OCI-LY1 (cell line): ENCODE measurements around the gene MICB.

ENCODE experiments used
- H2AFZ ChIP-seq: fragments of 200-600 bp; sonication (generic), shearing (Covaris generic); 2 replicates; pipeline ENCODE4 v1.6.0; 2014; ENCODE audit warnings: antibody characterized with exemption, mild to moderate bottlenecking, low read length
- H3F3A ChIP-seq: fragments of 200-600 bp; sonication (generic), shearing (Covaris generic); 2 replicates; pipeline ENCODE4 v1.6.0; 2014; ENCODE audit warnings: mild to moderate bottlenecking, antibody characterized with exemption, low read length, moderate library complexity; ENCODE audit not compliant: insufficient read depth
- H3K27ac ChIP-seq: fragments of 200-600 bp; sonication (generic); 2 replicates; pipeline ENCODE4 v1.5.1; 2014; ENCODE audit warnings: low read length, mixed run types, mild to moderate bottlenecking, low read depth; ENCODE audit not compliant: poor library complexity, severe bottlenecking
- H3K27me3 ChIP-seq: fragments of 200-600 bp; sonication (generic); 2 replicates; pipeline ENCODE4 v1.6.0; 2014; ENCODE audit warnings: antibody characterized with exemption, mild to moderate bottlenecking, low read length, moderate library complexity; ENCODE audit not compliant: insufficient read depth
- H3K36me3 ChIP-seq: fragments of 200-600 bp; sonication (generic); 2 replicates; pipeline ENCODE4 v1.6.1; 2014; ENCODE audit warnings: mild to moderate bottlenecking, antibody characterized with exemption, low read length, moderate library complexity, mixed read lengths; ENCODE audit not compliant: insufficient read depth
- H3K4me1 ChIP-seq: fragments of 200-600 bp; sonication (generic); 2 replicates; pipeline ENCODE4 v1.5.1; 2014; ENCODE audit warnings: mild to moderate bottlenecking, low read length, moderate library complexity; ENCODE audit not compliant: insufficient read depth, severe bottlenecking
- H3K4me2 ChIP-seq: fragments of 200-600 bp; sonication (generic), shearing (Covaris generic); 2 replicates; pipeline ENCODE4 v1.6.1; 2014; ENCODE audit warnings: low read length
- H3K4me3 ChIP-seq: fragments of 200-600 bp; sonication (generic); 2 replicates; pipeline ENCODE4 v1.5.1; 2014; ENCODE audit warnings: low read length, low read depth, mild to moderate bottlenecking, mixed read lengths; ENCODE audit not compliant: poor library complexity, severe bottlenecking
- H3K79me2 ChIP-seq: fragments of 200-600 bp; shearing (Covaris generic); 2 replicates; pipeline ENCODE4 v1.6.1; 2016; ENCODE audit warnings: mixed run types, low read length, mixed read lengths; ENCODE audit not compliant: insufficient read depth
- H3K9ac ChIP-seq: fragments of 200-600 bp; sonication (generic), shearing (Covaris generic); 2 replicates; pipeline ENCODE4 v1.6.1; 2014; ENCODE audit warnings: mild to moderate bottlenecking, low read length, mixed read lengths
- H3K9me2 ChIP-seq: fragments of 200-600 bp; sonication (generic), shearing (Covaris generic); 2 replicates; pipeline ENCODE4 v1.6.1; 2014; ENCODE audit warnings: low read depth, mild to moderate bottlenecking, low read length, mixed read lengths
- H3K9me3 ChIP-seq: fragments of 200-600 bp; shearing (Covaris generic); 2 replicates; pipeline ENCODE4 v1.6.1; 2014; ENCODE audit warnings: low read length, mixed read lengths
- H4K20me1 ChIP-seq: fragments of 200-600 bp; sonication (generic), shearing (Covaris generic); 2 replicates; pipeline ENCODE4 v1.6.0; 2016; ENCODE audit warnings: mild to moderate bottlenecking, low read length; ENCODE audit not compliant: insufficient read depth
- CTCF ChIP-seq: fragments of 200-600 bp; sonication (generic), shearing (Covaris generic); IDR thresholded peaks from 2 replicates; pipeline ENCODE4 v1.5.1; 2017; ENCODE audit warnings: mild to moderate bottlenecking, antibody characterized with exemption, low read length, moderate library complexity, mixed read lengths
- EZH2 ChIP-seq: fragments of 200-600 bp; sonication (generic), shearing (Covaris generic); IDR thresholded peaks from 2 replicates; pipeline ENCODE4 v1.8.0; 2017; ENCODE audit warnings: borderline replicate concordance, mixed run types, mild to moderate bottlenecking, antibody characterized with exemption, low read length, moderate library complexity, mixed read lengths

MICB gene

DNA sequence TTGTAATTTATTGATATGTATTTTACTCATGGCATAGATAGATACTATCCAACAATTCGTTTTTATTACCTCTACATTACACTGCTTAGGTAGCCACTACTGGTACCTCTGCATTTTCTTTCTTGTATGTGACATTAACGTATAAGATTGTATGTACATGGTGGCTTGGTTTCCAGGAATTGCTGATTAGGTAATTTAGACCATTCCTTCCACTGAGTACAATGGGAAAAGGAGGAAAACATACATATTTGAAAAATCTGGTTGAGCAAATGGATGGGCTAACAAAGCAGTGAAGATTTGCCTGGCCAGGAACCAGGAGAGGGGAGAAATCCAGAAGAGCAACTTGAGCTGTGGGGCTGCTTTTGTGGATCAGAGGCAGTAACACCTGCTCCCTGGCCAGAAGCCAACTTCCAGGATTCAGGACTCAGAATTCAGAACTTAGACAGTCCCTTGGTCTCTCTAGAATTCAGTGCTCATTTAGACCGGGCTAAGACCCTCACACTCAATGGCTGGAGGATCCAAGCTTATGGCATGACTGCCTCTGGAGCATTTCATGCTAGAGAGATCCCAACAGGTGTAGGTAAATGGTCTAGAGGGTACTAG lies 17.9 kb upstream of the MICB start:
- Histone ChIP-seq H2AFZ (no peak overlapping the region), H3K9me2 (no peaks in the 10 kb centered on the region), H4K20me1 (no peaks in the 10 kb centered on the region), H3K9ac (no peak overlapping the region), H3F3A (no peaks in the 10 kb centered on the region), H3K36me3 (no peaks in the 10 kb centered on the region), H3K4me2 (no peak overlapping the region), H3K4me1 (no peaks in the 10 kb centered on the region), H3K9me3 (no peaks in the 10 kb centered on the region), H3K27ac (no peak overlapping the region), H3K4me3 (no peak overlapping the region), H3K79me2 (no peaks in the 10 kb centered on the region), H3K27me3 (no peaks in the 10 kb centered on the region)
- TF ChIP-seq CTCF (no peak), EZH2 (no peak)

DNA sequence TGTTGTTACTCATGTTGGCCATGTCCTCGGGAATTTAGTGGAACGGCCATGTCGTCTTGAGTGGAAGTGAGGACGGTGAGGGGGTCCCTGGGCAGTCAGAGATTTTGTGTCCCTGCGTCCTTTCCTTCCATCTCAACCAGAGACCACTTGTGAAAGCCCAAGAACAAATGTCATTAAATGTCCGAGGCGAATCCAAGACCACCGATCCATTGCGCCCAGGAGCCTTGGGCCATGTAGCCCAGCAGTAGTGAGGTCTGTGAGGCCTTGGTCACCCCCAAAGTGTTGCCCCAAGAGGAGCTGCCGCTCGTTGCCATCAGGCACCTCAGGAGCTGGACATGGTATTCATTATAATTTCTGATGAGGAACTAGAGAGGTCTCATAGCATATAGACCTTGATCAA lies 17.4 kb upstream of the MICB start:
- no peaks in the 10 kb centered on the region for H3F3A ChIP-seq
- TF ChIP-seq CTCF (no peak), EZH2 (no peak)
- no peak overlapping the region for H3K9ac ChIP-seq
- no peaks in the 10 kb centered on the region for H3K4me1 ChIP-seq
- H3K27ac ChIP-seq = no peak overlapping the region
- no peaks in the 10 kb centered on the region for H3K9me2 ChIP-seq
- no peaks in the 10 kb centered on the region for H4K20me1 ChIP-seq
- H3K4me2 ChIP-seq = no peak overlapping the region
- no peak overlapping the region for H2AFZ ChIP-seq
- H3K36me3 ChIP-seq = no peaks in the 10 kb centered on the region
- H3K9me3 ChIP-seq = no peaks in the 10 kb centered on the region
- H3K27me3 ChIP-seq = no peaks in the 10 kb centered on the region
- no peaks in the 10 kb centered on the region for H3K79me2 ChIP-seq
- H3K4me3 ChIP-seq = no peak overlapping the region

- H3K4me2 ChIP-seq = no peak overlapping the region
- no peak overlapping the region for H3K27ac ChIP-seq
- H3K27me3 ChIP-seq = no peaks in the 10 kb centered on the region
- H3K9ac ChIP-seq = no peak overlapping the region
- H4K20me1 ChIP-seq = no peaks in the 10 kb centered on the region
- no peak overlapping the region for H2AFZ ChIP-seq
- no peaks in the 10 kb centered on the region for H3K9me2 ChIP-seq
- no peaks in the 10 kb centered on the region; the same call in 1 of the 2 replicates for H3K36me3 ChIP-seq
- no peaks in the 10 kb centered on the region for H3K79me2 ChIP-seq
- H3K4me3 ChIP-seq = no peak overlapping the region
- no peaks in the 10 kb centered on the region for H3K4me1 ChIP-seq
- H3K9me3 ChIP-seq = no peaks in the 10 kb centered on the region
- H3F3A ChIP-seq = no peaks in the 10 kb centered on the region
- no peak for TF ChIP-seq EZH2
- no peak for TF ChIP-seq CTCF
Observed at GRCh38 chr6:31483392-31483791, 14.6 kb upstream of the MICB start.
